GM19452 (cell line): ENCODE measurements around the gene CTBP2.

ENCODE experiments used
- ATAC-seq: cut with Tn5 transposase; IDR thresholded peaks from one replicate; pipeline ENCODE4 v1.9.1; 2021; ENCODE audit not compliant: unreplicated experiment

CTBP2 gene

DNA sequence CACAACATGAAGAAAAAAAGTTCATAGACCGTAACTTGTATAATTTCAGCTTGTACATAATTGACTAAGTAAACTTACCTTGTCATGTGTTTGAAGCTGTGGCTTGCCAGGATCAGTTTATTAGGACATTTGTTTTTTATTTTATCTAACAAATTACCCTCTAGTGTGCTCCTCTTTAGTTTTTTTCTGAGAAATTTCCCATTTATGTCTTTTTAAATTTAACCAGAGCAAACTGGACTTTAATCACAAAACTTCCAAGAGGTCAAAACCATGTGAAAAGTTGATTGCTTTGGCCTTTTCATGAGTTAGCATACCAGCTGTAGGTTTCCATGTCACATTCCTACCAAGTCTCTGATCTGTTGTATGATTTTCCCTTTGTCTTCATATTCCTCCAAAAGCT, 176.0 kb downstream of the CTBP2 start:
- no peak for ATAC-seq

DNA sequence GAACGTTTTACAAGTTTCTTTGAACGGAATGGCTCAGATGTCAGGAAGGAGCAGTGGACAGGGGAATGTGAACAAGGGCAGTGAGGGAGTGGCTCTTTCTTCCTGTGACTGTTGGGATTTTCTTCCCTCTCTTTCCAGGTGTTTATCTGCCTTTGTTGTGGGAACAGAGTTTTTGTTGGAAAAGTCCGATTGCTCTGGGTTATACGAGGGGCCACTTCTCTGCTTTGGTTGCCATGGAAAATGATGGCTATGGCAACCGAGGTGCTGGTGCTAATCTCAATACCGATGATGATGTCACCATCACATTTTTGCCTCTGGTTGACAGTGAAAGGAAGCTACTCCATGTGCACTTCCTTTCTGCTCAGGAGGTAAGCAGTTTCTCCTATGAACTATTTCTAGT, 177.0 kb downstream of the CTBP2 start:
- no peak for ATAC-seq

DNA sequence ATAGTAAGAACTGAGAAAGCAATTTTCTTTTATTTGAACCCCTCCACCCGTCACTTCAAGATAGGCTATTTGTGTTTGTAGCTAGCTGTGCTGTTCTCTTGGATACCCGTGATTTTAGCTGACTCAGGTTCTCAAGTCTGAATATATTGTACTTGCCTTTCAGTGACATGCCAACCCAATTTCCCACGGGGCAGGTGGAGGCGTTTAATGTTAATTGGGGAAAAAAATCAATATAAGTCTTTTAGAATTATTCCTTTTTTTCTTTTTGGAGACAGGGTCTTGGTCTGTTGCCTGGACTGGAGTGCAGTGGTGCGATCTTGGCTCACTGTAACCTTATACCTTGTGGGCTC, 182.0 kb downstream of the CTBP2 start:
- no peak for ATAC-seq

DNA sequence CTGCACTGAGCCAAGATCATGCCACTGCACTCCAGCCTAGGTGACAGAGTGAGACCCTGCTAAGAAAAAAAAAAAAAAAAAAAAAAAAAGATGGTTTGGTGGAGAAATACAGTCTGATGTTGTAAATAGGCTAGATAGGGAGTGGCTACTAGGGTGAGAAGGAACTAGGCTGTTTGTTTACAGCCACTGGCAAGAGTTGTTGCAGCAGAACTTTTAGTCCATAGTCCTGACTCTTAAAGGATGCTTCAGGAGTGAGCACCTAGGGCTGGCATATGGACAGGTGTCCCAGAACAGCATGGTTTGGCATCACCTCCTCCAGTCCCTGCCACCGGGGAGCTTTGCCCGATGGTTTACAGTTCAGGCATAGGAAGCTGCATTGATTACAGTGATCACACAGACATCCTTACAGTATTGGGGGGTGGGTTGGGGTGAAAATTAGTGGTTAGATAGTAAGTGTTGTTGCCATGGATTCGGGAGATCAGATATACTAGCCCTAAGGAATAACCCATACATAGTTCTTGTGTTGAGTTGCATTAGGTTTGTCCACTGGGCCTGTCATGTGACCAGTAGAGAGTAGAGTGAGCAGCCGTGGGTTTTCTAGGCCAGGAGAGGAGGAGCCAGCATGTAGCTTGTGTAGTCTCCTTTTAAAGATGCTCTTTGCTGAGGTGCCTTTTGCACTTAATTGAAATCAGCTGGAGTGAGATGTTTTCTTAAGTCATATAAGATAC, 182.6 kb downstream of the CTBP2 start:
- ATAC-seq, result no peak

DNA sequence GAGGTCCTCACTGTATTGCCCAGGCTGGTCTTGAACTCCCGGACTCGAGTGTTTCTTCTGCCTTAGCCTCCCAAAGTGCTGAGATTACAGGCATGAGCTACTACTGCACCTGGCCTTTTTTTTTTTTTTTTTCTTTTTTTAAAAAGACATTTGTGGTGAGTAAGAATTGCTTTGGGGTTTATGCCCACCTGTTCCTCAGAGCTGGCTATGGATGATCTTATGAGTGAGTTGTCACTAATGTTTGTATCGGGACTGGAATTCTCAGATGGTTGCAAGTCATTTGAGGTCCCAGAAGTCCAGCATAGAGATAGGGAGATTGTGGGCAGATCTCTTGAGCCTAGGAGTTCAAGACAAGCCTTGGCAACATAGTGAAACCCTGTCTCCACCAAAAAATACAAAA, 183.2 kb downstream of the CTBP2 start:
- ATAC-seq, result no peak

DNA sequence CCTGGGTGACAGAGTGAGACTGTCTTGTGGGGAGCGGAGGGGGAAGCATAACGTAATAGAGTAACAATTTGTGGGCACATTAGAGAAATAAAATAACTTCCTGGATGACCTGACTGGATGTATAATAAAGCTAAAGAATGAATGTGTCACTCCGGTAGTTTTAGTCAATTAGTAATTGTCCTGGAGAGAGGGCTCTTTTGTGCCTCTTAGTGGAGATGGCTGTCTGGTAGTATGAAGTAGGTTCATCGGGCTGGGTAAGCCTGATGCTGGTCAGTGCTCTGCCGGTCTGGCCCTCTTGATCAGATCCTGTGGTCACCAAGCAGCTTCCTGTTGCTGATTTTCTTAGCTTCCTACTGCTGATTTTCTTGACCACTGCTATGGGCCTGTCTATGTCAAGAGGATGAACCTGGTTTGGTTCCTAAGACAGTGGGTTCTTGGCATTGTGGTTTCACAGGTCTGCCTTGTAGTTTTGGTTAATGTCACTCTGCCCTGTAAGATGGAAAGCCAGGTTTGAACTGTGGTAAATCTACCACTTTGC, 184.3 kb downstream of the CTBP2 start:
- ATAC-seq, result peak; percentile 88

DNA sequence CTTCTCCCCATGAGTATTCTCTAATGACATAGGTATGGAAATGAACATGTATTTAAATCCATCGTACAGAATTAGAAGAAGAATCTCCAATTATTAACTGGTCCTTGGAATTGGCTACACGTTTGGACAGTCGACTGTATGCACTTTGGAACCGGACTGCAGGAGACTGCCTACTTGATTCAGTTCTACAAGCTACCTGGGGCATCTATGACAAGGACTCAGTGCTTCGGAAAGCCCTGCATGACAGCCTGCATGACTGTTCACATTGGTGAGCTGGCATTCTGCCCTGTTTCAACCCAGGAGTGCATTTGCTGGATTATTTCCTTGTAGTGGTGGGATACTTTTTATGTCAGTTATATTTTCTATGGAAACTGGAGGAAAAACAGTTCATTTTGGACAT, 186.2 kb downstream of the CTBP2 start:
- ATAC-seq, result no peak

DNA sequence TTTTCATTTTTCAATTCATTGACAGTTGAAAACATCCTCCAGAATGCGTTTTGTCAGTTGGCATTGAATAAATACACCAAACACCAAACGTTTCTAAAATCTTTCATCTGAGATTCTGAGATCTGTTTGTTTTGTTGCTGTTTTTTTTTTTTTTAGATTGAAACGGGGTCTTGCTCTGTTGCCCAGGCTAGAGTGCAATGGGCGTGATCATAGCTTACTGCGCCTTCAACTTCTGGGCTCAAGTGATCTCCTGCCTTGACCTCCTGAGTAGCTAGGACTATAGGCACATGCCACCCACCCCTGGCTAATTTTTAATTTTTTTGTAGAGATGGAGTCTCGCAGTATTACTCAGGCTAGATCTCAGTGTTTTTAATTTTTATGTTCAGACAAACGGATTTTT, 187.7 kb downstream of the CTBP2 start:
- no peak for ATAC-seq

DNA sequence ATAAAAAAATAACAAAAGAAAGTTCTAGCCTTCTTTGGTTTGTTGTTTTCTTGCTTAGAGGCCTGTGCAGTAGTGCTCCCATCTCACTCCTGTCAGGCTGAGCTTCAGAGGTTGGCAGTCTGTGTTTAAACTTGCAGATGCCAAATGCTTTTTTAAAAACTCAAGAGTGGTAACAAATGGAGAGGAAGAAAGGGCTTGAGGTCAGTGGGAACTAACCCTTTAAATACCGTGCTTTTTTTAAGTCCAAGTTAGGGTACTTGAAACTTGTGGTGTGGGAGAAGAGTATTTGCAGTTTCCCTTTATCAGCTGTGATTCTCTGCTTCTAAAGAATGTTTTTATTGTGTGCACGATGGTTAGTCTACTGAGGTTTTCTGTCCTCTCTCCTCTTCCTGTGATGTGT, 189.1 kb downstream of the CTBP2 start:
- peak; percentile 31 for ATAC-seq

DNA sequence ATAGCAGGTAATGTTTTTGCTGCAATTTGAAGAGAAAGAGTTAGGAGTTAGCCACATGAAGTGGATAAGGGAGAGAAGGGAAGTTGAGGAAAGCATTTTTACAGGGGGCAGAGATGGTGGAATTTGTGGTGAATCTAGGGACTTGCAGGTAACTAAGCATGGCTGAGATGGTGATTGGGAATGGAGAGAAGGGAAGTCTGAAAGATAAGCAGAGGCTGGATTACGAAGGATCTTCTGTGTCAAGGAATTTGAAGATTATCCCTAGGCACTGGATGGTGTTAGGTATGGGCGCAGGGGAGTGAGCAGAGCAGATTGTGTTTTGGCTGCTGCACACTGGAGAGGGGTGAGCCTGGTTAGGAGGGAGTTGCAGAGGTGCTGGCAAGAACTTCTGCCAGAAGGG, 193.1 kb downstream of the CTBP2 start:
- no peak for ATAC-seq

DNA sequence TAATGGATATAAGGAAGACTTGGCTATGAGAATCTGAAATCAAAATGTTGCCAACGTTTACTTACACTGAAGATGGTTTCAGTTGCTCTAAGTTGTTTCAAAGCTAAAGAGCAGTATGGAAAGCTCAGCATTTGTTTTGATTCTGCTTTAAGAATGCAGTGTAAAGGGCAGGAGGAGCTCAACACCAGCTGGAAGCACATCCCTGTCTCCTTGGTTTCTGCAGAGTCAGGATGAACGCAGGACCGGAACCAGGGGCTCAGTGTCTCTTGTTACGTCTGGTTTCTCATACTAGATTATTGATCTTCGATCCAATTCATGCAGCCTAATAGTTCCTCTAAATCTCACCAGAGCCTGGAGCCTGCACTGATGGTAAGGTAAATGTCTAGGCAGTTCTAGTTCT, 194.4 kb downstream of the CTBP2 start:
- ATAC-seq, result no peak

DNA sequence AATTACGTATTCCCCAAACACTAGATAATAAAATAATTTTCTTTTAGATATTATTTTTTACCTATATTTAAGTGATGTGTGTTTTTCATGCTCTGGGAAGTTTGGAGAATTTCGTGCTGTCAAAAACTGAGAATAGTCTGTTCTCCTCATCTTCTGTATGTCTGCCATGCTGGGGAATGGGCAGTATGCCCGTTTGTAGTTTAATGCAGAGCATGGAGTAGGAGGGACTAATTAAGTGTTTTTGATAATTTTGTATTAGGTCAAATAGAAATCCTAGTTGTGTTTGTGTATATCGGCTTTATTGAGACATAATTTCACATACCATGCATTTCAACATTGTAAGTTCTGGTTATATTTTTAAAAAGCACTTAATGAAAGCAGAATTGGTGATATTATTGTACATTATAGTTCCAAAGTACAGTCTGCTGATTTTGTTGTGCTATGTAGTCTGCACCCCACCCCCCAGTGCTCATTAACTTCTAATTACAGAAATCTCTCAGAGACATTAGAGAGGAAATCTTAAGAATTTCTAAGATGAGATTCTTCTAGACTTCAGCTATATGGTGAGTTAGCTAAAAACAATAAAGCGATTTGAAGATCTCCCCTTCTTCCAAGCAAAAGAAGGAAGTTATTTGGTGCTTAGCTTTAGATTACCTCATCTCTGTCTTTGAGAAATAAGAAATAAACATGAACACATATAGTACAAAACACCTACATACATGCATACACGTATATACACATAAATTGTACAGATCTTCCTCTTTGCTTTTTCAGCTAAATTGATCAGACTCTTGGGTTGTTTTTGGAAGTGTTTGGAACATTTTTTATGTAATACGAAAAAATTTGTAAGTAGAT, 196.3 kb downstream of the CTBP2 start:
- no peak for ATAC-seq

DNA sequence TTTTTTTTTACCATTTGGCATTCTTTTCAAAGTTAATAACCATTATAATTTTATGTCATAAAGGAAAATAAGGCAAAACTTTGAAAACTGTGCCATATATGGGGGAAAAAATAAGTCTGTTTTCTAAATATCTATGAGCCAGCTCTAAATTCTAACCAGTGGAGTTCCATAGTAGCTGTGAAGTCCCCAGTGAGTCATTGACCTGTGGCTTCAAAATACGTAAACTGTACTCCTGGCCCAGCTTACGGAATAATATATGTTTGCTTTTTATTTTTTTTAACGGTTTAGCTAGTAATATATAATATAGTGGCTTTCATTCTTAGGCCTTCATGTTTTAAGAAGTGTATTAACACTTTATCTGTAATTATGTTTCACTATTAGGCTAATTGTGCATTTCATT, 197.9 kb downstream of the CTBP2 start:
- no peak for ATAC-seq

DNA sequence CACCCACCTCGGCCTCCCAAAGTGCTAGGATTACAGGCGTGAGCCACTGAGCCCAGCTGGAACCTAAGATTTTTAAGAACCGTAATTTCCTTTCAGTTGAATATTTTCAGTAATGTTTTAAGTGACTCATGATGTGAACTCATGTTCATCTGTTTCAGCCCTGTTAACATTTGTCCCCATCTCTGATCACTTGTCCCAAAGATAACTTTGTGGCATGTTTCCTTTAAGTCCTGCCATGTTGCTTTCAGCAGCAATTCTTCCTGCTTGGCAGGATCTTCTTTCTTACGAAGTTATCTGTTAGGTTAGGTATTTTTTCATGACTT, 199.2 kb downstream of the CTBP2 start:
- ATAC-seq, result no peak

DNA sequence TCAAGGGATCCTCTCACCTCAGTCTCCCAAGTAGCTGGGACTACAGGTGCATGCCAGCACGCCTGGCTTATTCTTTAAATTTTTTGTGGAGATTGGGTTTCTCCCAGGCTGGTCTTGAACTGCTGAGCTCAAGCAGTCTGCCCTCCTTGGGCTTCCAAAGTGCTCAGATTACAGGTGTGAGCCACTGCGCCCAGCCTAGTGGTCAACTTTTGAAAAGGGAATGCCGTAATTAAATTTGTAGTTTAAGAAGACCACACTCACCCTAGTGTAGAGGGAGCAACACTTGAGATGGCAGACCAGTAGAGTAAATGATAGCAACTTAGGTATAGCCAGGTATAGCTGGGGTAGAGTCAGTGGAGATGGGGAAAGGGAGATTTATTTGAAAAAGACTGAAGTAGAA, 200.8 kb downstream of the CTBP2 start:
- no peak for ATAC-seq

DNA sequence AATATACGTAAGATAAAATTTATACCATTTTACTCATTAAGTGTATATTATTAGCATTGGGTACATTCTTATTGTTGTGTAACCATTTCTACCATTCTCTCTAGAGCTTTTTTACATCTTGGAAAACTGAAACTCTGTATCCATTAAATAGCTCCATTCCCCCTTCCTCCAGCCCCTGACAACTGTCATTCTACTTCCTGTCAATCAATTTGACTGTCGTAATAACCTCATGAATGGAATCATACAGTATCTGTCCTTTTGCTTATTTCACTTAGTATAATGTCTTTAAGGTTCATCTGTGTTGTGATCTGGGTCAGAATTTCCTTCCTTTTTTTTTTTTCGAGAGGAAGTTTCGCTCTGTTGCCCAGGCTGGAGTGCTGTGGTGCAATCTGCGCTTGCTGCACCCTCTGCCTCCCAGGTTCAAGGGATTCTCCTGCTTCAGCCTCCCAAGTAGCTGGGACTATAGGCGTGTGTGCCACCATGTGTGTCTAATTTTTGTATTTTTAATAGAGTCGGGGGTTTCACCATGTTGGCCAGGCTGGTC, 202.9 kb downstream of the CTBP2 start:
- no peak for ATAC-seq

DNA sequence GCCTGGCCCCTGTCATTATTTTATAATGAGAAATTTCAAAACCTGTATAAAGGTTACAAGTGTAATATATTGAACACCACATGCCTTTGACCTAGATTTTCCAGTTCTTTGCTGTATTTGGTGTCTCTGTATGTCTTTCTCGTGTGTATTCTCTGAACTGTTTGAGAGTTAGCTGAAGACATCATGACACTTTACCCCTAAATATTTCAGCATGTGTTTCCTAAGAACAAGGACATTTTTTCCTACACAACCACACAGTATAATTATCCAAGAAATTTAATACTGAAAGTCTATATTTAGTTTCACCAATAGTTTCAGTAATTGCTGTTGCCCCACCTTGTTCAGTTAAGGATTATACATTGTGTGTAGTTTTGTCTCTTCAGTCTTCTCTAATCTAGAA, 203.6 kb downstream of the CTBP2 start:
- no peak for ATAC-seq

DNA sequence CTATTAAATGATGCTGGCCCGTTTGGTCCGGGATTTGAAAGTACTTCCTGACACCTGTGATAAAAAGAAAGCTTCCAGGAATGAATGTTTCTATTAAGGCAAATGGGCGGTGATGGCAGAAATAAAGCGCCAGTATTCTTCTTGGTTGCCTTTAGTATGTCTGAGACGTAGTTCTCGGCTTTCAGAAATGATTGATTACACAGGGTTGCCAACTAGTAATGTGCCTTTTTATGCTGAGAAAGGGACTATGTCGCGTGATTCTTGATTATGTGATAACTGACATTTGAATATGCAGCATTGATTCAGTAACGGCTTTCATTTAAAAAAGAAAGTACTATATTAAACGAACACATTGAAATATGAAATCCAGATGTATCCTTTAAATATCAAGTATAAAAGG, 204.5 kb downstream of the CTBP2 start:
- ATAC-seq, result no peak

DNA sequence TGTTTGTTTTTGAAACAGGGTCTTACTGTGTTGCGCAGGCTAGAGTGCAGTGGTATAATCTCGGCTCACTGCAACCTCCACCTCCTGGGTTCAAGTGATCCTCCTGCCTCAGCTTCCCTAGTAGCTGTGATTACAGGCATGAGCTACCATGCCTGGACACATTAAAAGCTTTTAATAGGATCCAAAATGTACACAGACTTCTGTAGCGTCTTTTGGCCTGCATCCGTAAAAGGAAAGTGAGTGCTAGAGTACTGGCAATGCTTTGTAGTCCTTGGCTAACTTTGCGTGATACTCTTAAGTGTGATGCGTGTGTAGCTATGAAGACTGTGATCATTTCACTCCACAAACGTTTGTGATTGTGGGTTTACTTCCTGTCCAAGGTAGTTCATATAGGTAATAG, 205.1 kb downstream of the CTBP2 start:
- no peak for ATAC-seq

DNA sequence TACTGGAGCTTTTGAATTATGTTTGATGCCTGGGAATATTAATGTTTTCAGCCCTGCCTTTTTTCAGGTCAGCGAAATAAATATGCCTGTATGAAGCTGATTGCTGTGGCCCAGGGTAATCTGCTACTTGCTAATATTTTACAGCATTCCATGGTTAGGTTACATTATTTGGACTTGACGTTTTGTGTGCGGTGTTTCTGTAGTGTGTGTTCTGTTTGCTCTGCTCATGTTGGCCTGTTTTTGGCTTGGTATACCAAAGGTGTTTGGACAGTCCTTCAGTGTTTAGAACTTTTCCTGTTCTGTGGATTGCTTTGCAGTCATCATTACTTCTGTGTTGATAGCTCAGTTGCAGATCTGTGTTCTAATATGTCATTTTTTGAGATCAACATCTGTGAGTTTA, 206.9 kb downstream of the CTBP2 start:
- ATAC-seq, result no peak

DNA sequence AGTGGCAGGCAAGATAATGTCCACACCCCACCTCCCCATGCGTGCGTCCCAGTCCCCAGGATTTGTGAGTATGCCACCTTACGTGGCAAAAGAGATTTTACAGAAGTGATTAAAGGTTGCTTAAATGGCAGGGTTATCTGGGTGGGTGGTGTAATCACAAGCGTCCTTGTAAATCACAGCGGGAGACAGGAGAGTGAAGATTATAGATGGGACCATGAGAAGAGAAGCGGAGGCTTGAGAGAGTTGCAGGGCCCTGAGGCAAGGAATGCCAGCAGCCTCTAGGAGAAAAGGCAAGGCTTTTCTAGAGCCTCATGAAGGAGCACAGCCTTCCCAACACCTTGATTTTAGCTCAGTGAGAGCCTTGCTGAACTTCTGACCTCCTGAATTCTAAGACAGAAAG, 208.2 kb downstream of the CTBP2 start:
- no peak for ATAC-seq

DNA sequence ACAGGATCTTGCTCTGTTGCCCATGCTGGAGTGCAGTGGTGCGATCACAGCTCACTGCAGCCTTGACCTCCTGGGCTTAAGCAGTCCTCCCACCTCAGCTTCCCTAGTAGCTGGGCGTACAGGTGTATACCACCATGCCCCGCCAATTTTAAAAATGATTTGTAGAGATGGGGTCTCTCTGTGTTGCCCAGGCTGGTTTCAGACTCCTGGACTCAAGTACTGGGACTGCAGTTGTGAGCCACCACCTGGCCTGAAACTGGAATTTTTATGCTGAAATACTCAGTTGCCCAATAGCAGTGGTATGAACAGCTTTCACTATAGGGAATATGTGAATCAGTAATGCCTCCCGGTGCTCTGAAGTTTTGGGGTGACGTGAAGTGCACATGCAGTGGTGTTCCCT, 210.8 kb downstream of the CTBP2 start:
- no peak for ATAC-seq
